Skin of body (tissue), 3 donors: ENCODE data around the gene CEP290. TPM values are rescaled to one million over a fixed set of nuclear protein-coding genes. Genes with fewer than 3 reads are reported as not detected.
"Not testable (repeated sequence)": the region's sequence is repeated elsewhere in the genome, so short reads cannot be mapped to it uniquely, and the experiment has no call there.

Experiments
- DNase-seq: peaks from one replicate; lab custom pipeline; 2025; lab: John Stamatoyannopoulos, UW
- small RNA-seq: library from RNA; depleted of rRNA; stranded (forward); fragments of <200 nt; gene quantifications from one replicate; pipeline ENCODE3, GENCODE V24; 2014; ENCODE audit warnings: low replicate concordance
- total RNA-seq: library from RNA; depleted of rRNA; stranded (reverse); fragments of >200 nt; gene quantifications from one replicate; pipeline ENCODE4 v1.2.3, GENCODE V29; 2014

CEP290 gene
- total RNA-seq, 1 donor from 2014 or later: 19.3 TPM

- DNase-seq: no peak
Observed at GRCh38 chr12:88057994-88058718, 83.7 kb downstream of the CEP290 start.

GRCh38 chr12:88056571-88056970 is 85.3 kb downstream of the CEP290 start:
- no peak for DNase-seq

- DNase-seq: no peak
Observed at GRCh38 chr12:88052686-88053085, 89.2 kb downstream of the CEP290 start.

- DNase-seq: no peak
Observed at GRCh38 chr12:88044035-88044434, 97.9 kb downstream of the CEP290 start.

- no peak for DNase-seq
Observed at GRCh38 chr12:88037770-88038169, 104.1 kb downstream of the CEP290 start.

GRCh38 chr12:88036353-88036965 is 105.4 kb downstream of the CEP290 start:
- peak; percentile 44 for DNase-seq

- DNase-seq: no peak
Observed at GRCh38 chr12:88035907-88036289, 106.0 kb downstream of the CEP290 start.

GRCh38 chr12:88035271-88035906 is 106.5 kb downstream of the CEP290 start:
- DNase-seq: peak; percentile 66

GRCh38 chr12:88031161-88031560 is 110.7 kb downstream of the CEP290 start:
- not testable (repeated sequence) for DNase-seq

GRCh38 chr12:88029093-88029665 is 112.7 kb downstream of the CEP290 start, which contains the start of gene C12orf50:
Gene C12orf50 (minus strand): TSS chr12:88029401. CDS start chr12:88026962, 2,439 bp downstream.
- DNase-seq: no peak

- DNase-seq: no peak
Observed at GRCh38 chr12:88026196-88026595, 115.7 kb downstream of the CEP290 start.

GRCh38 chr12:88017964-88018363 is 123.9 kb downstream of the CEP290 start:
- DNase-seq: no peak

- DNase-seq: no peak
Observed at GRCh38 chr12:88015825-88016224, 126.1 kb downstream of the CEP290 start.

GRCh38 chr12:88011755-88012154 is 130.1 kb downstream of the CEP290 start:
- no peak for DNase-seq

- DNase-seq: no peak
Observed at GRCh38 chr12:88006351-88006750, 135.5 kb downstream of the CEP290 start.

- no peak for DNase-seq
Observed at GRCh38 chr12:88001327-88001726, 140.6 kb downstream of the CEP290 start.

Small RNA genes within 50 kb of the gene (small RNA-seq; reads per million reads assigned to genes)
- gene RNA5SP364: not detected

Other genes starting within 250 kb of the CEP290 start
- not detected for gene C12orf50, start 112.7 kb downstream of the CEP290 start, total RNA-seq
- 38.0 TPM for gene TMTC3, start 219 bp upstream of the CEP290 start, total RNA-seq